ENCODE results near the gene KRTAP5-5. TPM values are rescaled to one million over a fixed set of nuclear protein-coding genes. Genes with fewer than 3 reads are reported as not detected.
"Not testable (repeated sequence)": the region's sequence is repeated elsewhere in the genome, so short reads cannot be mapped to it uniquely, and the experiment has no call there.

The KRTAP5-5 gene
- total RNA-seq, 1 experiment from 2014 or later = not detected

DNA sequence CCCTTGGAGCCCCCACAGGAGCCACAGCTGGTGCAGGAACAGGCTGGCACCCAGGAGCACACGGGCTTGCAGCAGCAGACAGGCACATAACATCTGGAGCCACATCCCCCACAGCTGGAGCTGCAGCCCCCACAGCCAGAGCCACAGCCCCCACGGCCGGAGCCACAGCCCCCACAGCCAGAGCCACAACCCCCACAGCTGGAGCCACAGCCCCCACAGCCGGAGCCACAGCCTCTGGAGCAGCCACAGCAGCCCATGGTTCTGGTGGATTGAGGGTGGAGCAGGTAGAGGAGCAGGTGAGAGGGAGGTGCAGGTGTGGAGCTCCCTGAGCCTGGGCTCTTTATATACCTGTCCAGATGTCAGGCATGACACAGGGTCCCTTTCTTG is 31.6 kb upstream of the KRTAP5-5 start, which contains the start of gene KRTAP5-2:
TSS of gene KRTAP5-2 (minus strand) at position 301 of the 387 bp plus-strand sequence. CDS start at position 257, 44 bp downstream.
- no peaks in the 10 kb centered on the region for H3K9me3 ChIP-seq (ENCODE audit: control insufficient read depth, low read depth, low read length)
- H3K56ac ChIP-seq (ENCODE audit: insufficient read length, low read depth, low read length) = no peak within 1 kb of the TSS
- no CpG with 5 or more reads among the region's 4 CpGs for WGBS (ENCODE audit: extremely low coverage, insufficient read length, low lambda C conversion rate)
- H2BK15ac ChIP-seq (ENCODE audit: low read depth, low read length) = no peak within 1 kb of the TSS
- no peak within 1 kb of the TSS for H2BK20ac ChIP-seq (ENCODE audit: low read depth, low read length, poor library complexity, severe bottlenecking)
- no peaks in the 10 kb centered on the region for H4K20me1 ChIP-seq (ENCODE audit: control insufficient read depth, insufficient read depth, insufficient read length)
- H3K9ac ChIP-seq (ENCODE audit: extremely low read depth, insufficient read length, low read length) = no peak within 1 kb of the TSS
- H3T11ph ChIP-seq (ENCODE audit: low read length) = no peak within 1 kb of the TSS
- no peak within 1 kb of the TSS for H2BK5ac ChIP-seq (ENCODE audit: insufficient read length, low read length)
- no peak within 1 kb of the TSS for H3K14ac ChIP-seq (ENCODE audit: insufficient read depth, low read length)
- H4K8ac ChIP-seq (replicated peaks; ENCODE audit: insufficient read length, low read depth, low read length) = no peak within 1 kb of the TSS
- no peaks in the 10 kb centered on the region for H3K79me2 ChIP-seq (ENCODE audit: insufficient read depth, low read length)
- H4K91ac ChIP-seq (ENCODE audit: insufficient read length, low read depth, low read length) = no peak within 1 kb of the TSS
- peaks cover 4 to 8% (median 4%) of the 10 kb centered on the region in 3 experiments; a peak in 6 of 7 replicates for H3K36me3 Mint-ChIP-seq (ENCODE audit: insufficient read depth in 1 of 3, low read depth in 3 of 3)
- no peaks in the 10 kb centered on the region for H3K79me1 ChIP-seq (ENCODE audit: insufficient read depth, low read depth, low read length, poor library complexity, severe bottlenecking)
- H3K4me3 Mint-ChIP-seq = no peak within 1 kb of the TSS
- H3K23me2 ChIP-seq (ENCODE audit: insufficient read length, low read depth, low read length, poor library complexity, severe bottlenecking) = no peaks in the 10 kb centered on the region
- H2AFZ ChIP-seq (ENCODE audit: low read length) = no peak within 1 kb of the TSS
- H3K4me1 Mint-ChIP-seq = peaks cover 29 to 33% of the 10 kb centered on the region in 2 experiments
- no peak within 1 kb of the TSS for H3K4ac ChIP-seq (ENCODE audit: low read depth, low read length)
- H2AK5ac ChIP-seq (ENCODE audit: insufficient read length, low read length) = no peak within 1 kb of the TSS
- no peaks in the 10 kb centered on the region for H3K27me3 ChIP-seq (ENCODE audit: insufficient read depth, low read length)
- peaks cover 3% of the 10 kb centered on the region; the same call in 1 of the 2 replicates for H3K4me1 ChIP-seq (ENCODE audit: insufficient read depth, low read length)
- H4K5ac ChIP-seq (ENCODE audit: insufficient read length, low read depth, low read length) = no peak within 1 kb of the TSS
- no peak within 1 kb of the TSS for H3K23ac ChIP-seq (ENCODE audit: insufficient read length, low read depth, low read length)
- no peak within 1 kb of the TSS for H2BK12ac ChIP-seq (ENCODE audit: insufficient read length, low read depth, low read length)
- peaks cover 63% of the 10 kb centered on the region for H3K27me3 Mint-ChIP-seq (ENCODE audit: low read depth)
- DNase-seq = no peak
- no peak within 1 kb of the TSS for H3K27ac ChIP-seq (ENCODE audit: insufficient read length, low read depth, low read length)
- H3K4me2 ChIP-seq (ENCODE audit: insufficient read depth, insufficient read length, low read length) = no peak within 1 kb of the TSS
- peaks cover 13 to 19% of the 10 kb centered on the region in 2 experiments for H3K9me3 Mint-ChIP-seq
- TF ChIP-seq, protein P1, sequence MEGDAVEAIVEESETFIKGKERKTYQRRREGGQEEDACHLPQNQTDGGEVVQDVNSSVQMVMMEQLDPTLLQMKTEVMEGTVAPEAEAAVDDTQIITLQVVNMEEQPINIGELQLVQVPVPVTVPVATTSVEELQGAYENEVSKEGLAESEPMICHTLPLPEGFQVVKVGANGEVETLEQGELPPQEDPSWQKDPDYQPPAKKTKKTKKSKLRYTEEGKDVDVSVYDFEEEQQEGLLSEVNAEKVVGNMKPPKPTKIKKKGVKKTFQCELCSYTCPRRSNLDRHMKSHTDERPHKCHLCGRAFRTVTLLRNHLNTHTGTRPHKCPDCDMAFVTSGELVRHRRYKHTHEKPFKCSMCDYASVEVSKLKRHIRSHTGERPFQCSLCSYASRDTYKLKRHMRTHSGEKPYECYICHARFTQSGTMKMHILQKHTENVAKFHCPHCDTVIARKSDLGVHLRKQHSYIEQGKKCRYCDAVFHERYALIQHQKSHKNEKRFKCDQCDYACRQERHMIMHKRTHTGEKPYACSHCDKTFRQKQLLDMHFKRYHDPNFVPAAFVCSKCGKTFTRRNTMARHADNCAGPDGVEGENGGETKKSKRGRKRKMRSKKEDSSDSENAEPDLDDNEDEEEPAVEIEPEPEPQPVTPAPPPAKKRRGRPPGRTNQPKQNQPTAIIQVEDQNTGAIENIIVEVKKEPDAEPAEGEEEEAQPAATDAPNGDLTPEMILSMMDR (conservative IDR thresholded peaks at IDR 0.05) = no peak
- H3K27ac Mint-ChIP-seq = no peak within 1 kb of the TSS; a peak in 1 of 7 replicates
- H3K18ac ChIP-seq (ENCODE audit: insufficient read length, low read depth, low read length) = peak within 1 kb of the TSS; percentile 35
- no peak within 1 kb of the TSS for H2BK120ac ChIP-seq (ENCODE audit: low read depth, low read length, poor library complexity, severe bottlenecking)

DNA sequence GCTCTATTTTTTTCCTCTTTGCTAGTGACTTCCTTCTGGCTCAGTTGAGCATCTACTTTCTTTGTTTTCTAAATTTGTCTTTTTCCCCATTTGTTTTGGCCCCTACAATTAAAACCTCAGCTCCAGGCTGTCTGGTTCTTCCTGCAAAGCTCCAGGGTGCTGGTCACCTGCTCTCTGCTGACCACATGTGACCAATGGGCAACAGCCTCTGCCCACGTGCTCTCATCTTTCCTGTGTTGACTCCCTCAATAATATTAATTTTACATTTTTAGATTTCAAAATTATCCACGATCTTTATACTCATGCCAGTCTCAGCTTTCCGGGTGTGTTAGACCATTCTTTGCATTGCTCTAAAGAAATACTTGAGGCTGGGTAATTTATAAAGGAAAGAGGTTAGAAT is 31.2 kb upstream of the KRTAP5-5 start:
- H3K4ac ChIP-seq (ENCODE audit: low read depth, low read length); H3K79me2 ChIP-seq (ENCODE audit: insufficient read depth, low read length); H2AFZ ChIP-seq (ENCODE audit: low read length); H2BK5ac ChIP-seq (ENCODE audit: insufficient read length, low read length); H2BK20ac ChIP-seq (ENCODE audit: low read depth, low read length, poor library complexity, severe bottlenecking); H2BK12ac ChIP-seq (ENCODE audit: insufficient read length, low read depth, low read length); H2AK5ac ChIP-seq (ENCODE audit: insufficient read length, low read length); H3K4me2 ChIP-seq (ENCODE audit: insufficient read depth, insufficient read length, low read length); H3K27ac ChIP-seq (ENCODE audit: insufficient read length, low read depth, low read length); H4K8ac ChIP-seq (replicated peaks; ENCODE audit: insufficient read length, low read depth, low read length); H2BK15ac ChIP-seq (ENCODE audit: low read depth, low read length); H3K18ac ChIP-seq (ENCODE audit: insufficient read length, low read depth, low read length); H3K23ac ChIP-seq (ENCODE audit: insufficient read length, low read depth, low read length); DNase-seq; H3K23me2 ChIP-seq (ENCODE audit: insufficient read length, low read depth, low read length, poor library complexity, severe bottlenecking); H4K91ac ChIP-seq (ENCODE audit: insufficient read length, low read depth, low read length); H3K4me1 ChIP-seq (ENCODE audit: insufficient read depth, low read length); H3K9me3 ChIP-seq (ENCODE audit: control insufficient read depth, low read depth, low read length); H3K36me3 Mint-ChIP-seq (ENCODE audit: insufficient read depth in 1 of 3, low read depth in 3 of 3); H3K56ac ChIP-seq (ENCODE audit: insufficient read length, low read depth, low read length); H4K20me1 ChIP-seq (ENCODE audit: control insufficient read depth, insufficient read depth, insufficient read length); H3K27ac Mint-ChIP-seq; H3K9ac ChIP-seq (ENCODE audit: extremely low read depth, insufficient read length, low read length); H3K27me3 ChIP-seq (ENCODE audit: insufficient read depth, low read length); H3K4me3 Mint-ChIP-seq; H3K79me1 ChIP-seq (ENCODE audit: insufficient read depth, low read depth, low read length, poor library complexity, severe bottlenecking); H3T11ph ChIP-seq (ENCODE audit: low read length); H2BK120ac ChIP-seq (ENCODE audit: low read depth, low read length, poor library complexity, severe bottlenecking); H3K14ac ChIP-seq (ENCODE audit: insufficient read depth, low read length); H4K5ac ChIP-seq (ENCODE audit: insufficient read length, low read depth, low read length): not testable (repeated sequence)
- peaks cover 59% of the 10 kb centered on the region for H3K27me3 Mint-ChIP-seq (ENCODE audit: low read depth)
- H3K4me1 Mint-ChIP-seq = peaks cover 29 to 33% of the 10 kb centered on the region in 2 experiments
- no CpG with 5 or more reads among the region's 3 CpGs for WGBS (ENCODE audit: extremely low coverage, insufficient read length, low lambda C conversion rate)
- peaks cover 13 to 19% of the 10 kb centered on the region in 2 experiments for H3K9me3 Mint-ChIP-seq
